IMR-90 (cell line): ENCODE measurements around the gene SSR2. TPM values are rescaled to one million over a fixed set of nuclear protein-coding genes. Genes with fewer than 3 reads are reported as not detected.

ENCODE experiments used
- ATAC-seq: fragments of 200-7000 bp; cut with Tn5 transposase; 2 replicates; pipeline ENCODE4 v1.9.1; 2020; ENCODE audit warnings: low read depth, mild to moderate bottlenecking, moderate library complexity
- BruUV-seq: library from RNA; stranded (reverse); fragments of 400-500 nt; replicated peaks from 2 replicates; lab custom pipeline; 2021; lab: Mats Ljungman, UMichigan
- CTCF ChIA-PET: fragments of 300-600 bp; formaldehyde crosslinking; extraction: SDS; loops from one replicate; lab custom pipeline; 2021; ENCODE audit warnings: antibody characterized with exemption; lab: Yijun Ruan, JAX
- POLR2A ChIA-PET: fragments of 300-600 bp; sonication (Branson Sonifier 250); formaldehyde crosslinking; loops from one replicate; lab custom pipeline; 2022; ENCODE audit warnings: antibody characterized with exemption; ENCODE audit not compliant: unreplicated experiment; lab: Charles Lee
- DNase-seq: peaks from one replicate; pipeline ENCODE4 v3.0.0; 2013
- H2AFZ ChIP-seq: replicated peaks from 2 replicates; pipeline ENCODE3; 2013; ENCODE audit warnings: low read length, mild to moderate bottlenecking; ENCODE audit not compliant: poor library complexity
- H2AK5ac ChIP-seq: 2 replicates; pipeline ENCODE4 v1.6.1; 2013; ENCODE audit warnings: low read depth, low read length, inconsistent platforms
- H2AK9ac ChIP-seq: replicated peaks from 2 replicates; pipeline ENCODE3; 2013; ENCODE audit warnings: mild to moderate bottlenecking, low read depth, low read length, moderate library complexity; ENCODE audit not compliant: poor library complexity
- H2BK120ac ChIP-seq: 2 replicates; pipeline ENCODE4 v1.6.1; 2013; ENCODE audit warnings: low read depth, low read length, inconsistent platforms
- H2BK15ac ChIP-seq: 3 replicates; pipeline ENCODE4 v1.6.1; 2013; ENCODE audit warnings: low read depth, low read length, inconsistent platforms
- H2BK20ac ChIP-seq: 2 replicates; pipeline ENCODE4 v1.6.1; 2013; ENCODE audit warnings: low read depth, mild to moderate bottlenecking, inconsistent platforms, low read length, moderate library complexity
- H2BK5ac ChIP-seq: 2 replicates; pipeline ENCODE4 v1.6.1; 2013; ENCODE audit warnings: mild to moderate bottlenecking, low read depth, low read length, inconsistent platforms; ENCODE audit not compliant: poor library complexity, severe bottlenecking
- H3K14ac ChIP-seq: replicated peaks from 2 replicates; pipeline ENCODE4 v1.6.1; 2013; ENCODE audit warnings: low read depth, low read length, inconsistent platforms
- H3K18ac ChIP-seq: 2 replicates; pipeline ENCODE4 v1.6.1; 2013; ENCODE audit warnings: low read depth, low read length, control low read depth
- H3K23ac ChIP-seq: 2 replicates; pipeline ENCODE4 v1.6.1; 2013; ENCODE audit warnings: low read depth, low read length, inconsistent platforms
- H3K27ac ChIP-seq: 2 replicates; pipeline ENCODE4 v1.5.1; 2013; ENCODE audit warnings: mild to moderate bottlenecking, control low read depth, low read length; ENCODE audit not compliant: insufficient read depth
- H3K27me3 ChIP-seq: 2 replicates; pipeline ENCODE4 v1.6.1; 2013; ENCODE audit warnings: low read length; ENCODE audit not compliant: control insufficient read depth, insufficient read depth
- H3K36me3 ChIP-seq: 2 replicates; pipeline ENCODE4 v1.6.1; 2013; ENCODE audit warnings: low read length, mixed read lengths; ENCODE audit not compliant: control insufficient read depth, insufficient read depth
- H3K4ac ChIP-seq: 2 replicates; pipeline ENCODE4 v1.6.1; 2013; ENCODE audit warnings: low read depth, low read length, inconsistent platforms
- H3K4me1 ChIP-seq: 2 replicates; pipeline ENCODE4 v1.6.1; 2013; ENCODE audit warnings: low read length, mixed read lengths; ENCODE audit not compliant: control insufficient read depth, insufficient read depth
- H3K4me2 ChIP-seq: 2 replicates; pipeline ENCODE4 v1.6.1; 2013; ENCODE audit warnings: low read depth, mild to moderate bottlenecking, control low read depth, low read length, moderate library complexity
- H3K4me3 ChIP-seq: 2 replicates; pipeline ENCODE4 v1.5.1; 2013; ENCODE audit warnings: low read depth, mild to moderate bottlenecking, control low read depth, low read length, moderate library complexity; ENCODE audit not compliant: insufficient read depth
- H3K56ac ChIP-seq: 2 replicates; pipeline ENCODE4 v1.6.1; 2013; ENCODE audit warnings: low read length, inconsistent platforms; ENCODE audit not compliant: insufficient read depth; ENCODE audit errors: extremely low read depth
- H3K79me1 ChIP-seq, 2 experiments: 2 replicates each; pipeline ENCODE4 v1.6.1; 2013; ENCODE audit warnings: low read length in 2 of 2, inconsistent platforms in 1 of 2, low read depth in 1 of 2
- H3K9ac ChIP-seq: 2 replicates; pipeline ENCODE4 v1.6.1; 2013; ENCODE audit warnings: low read depth, low read length, control low read depth
- H3K9me1 ChIP-seq: 2 replicates; pipeline ENCODE4 v1.6.1; 2013; ENCODE audit warnings: low read length, inconsistent platforms; ENCODE audit not compliant: insufficient read depth
- H3K9me3 ChIP-seq: 2 replicates; pipeline ENCODE4 v1.6.1; 2013; ENCODE audit warnings: low read length; ENCODE audit not compliant: control insufficient read depth, insufficient read depth
- H4K20me1 ChIP-seq: 2 replicates; pipeline ENCODE4 v1.6.1; 2013; ENCODE audit warnings: low read length, inconsistent platforms; ENCODE audit not compliant: insufficient read depth
- H4K5ac ChIP-seq: 2 replicates; pipeline ENCODE4 v1.6.1; 2013; ENCODE audit warnings: mild to moderate bottlenecking, low read depth, low read length, control low read depth
- H4K8ac ChIP-seq, 2 experiments: 2 replicates each; pipeline ENCODE4 v1.6.1; 2013; ENCODE audit warnings: low read depth in 2 of 2, low read length in 2 of 2, control low read depth in 1 of 2, inconsistent platforms in 1 of 2
- H4K91ac ChIP-seq: 2 replicates; pipeline ENCODE4 v1.6.1; 2013; ENCODE audit warnings: low read depth, low read length, inconsistent platforms; ENCODE audit not compliant: insufficient read depth
- BHLHE40 ChIP-seq: fragments of 150-350 bp; IDR thresholded peaks from 2 replicates; pipeline ENCODE4 v1.6.1; 2016; ENCODE audit warnings: mild to moderate bottlenecking, low read depth, low read length
- CHD1 ChIP-seq: IDR thresholded peaks from 2 replicates; pipeline ENCODE4 v1.6.1; 2012; ENCODE audit warnings: low read depth, low read length, improper control_type of control experiment
- POLR2A ChIP-seq: IDR thresholded peaks from 2 replicates; pipeline ENCODE4 v1.6.1; 2012; ENCODE audit warnings: mild to moderate bottlenecking, low read depth, low read length
- SMC3 ChIP-seq: fragments of 150-350 bp; IDR thresholded peaks from 2 replicates; pipeline ENCODE4 v1.6.1; 2016; ENCODE audit warnings: low read depth, mild to moderate bottlenecking, antibody characterized with exemption, low read length, moderate library complexity
- WGBS, 2 experiments: methylation state at CpG; one replicate each; pipeline versions ENCODE4 v1.1.5 to v1.1.7; 2013; ENCODE audit warnings: missing lambda C conversion rate in 2 of 2; ENCODE audit not compliant: insufficient read length in 1 of 2; ENCODE audit errors: extremely low coverage in 2 of 2; 5-methylcytosine and 5-hydroxymethylcytosine counted together
- dilution Hi-C: fragments of 300-500 bp; cut with HindIII; formaldehyde crosslinking; loops from one replicate; pipeline ENCODE4 v1.14.3; 2018; ENCODE audit warnings: low sequenced_read_pairs; ENCODE audit not compliant: unreplicated experiment
- in situ Hi-C: fragments of 300-500 bp; cut with MboI; formaldehyde crosslinking; loops from 3 replicates; pipeline ENCODE4 v1.14.3; 2019; ENCODE audit warnings: low sequenced_read_pairs, inconsistent platforms, mixed read lengths
- intact Hi-C: fragments of 100-400 bp; cut with micrococcal nuclease; formaldehyde crosslinking; loops from 2 replicates; pipeline ENCODE4 v1.10.0; 2022
- polyA plus RNA-seq, 3 experiments: library from polyadenylated mRNA; depleted of rRNA; stranded (reverse); fragments of >200 nt; gene quantifications; 2 replicates each; pipeline ENCODE4 v1.2.3, GENCODE V29; 2012; ENCODE audit warnings: low replicate concordance in 1 of 3
- total RNA-seq: library from RNA; depleted of rRNA; stranded (reverse); fragments of >200 nt; gene quantifications from 2 replicates; pipeline ENCODE4 v1.2.3, GENCODE V29; 2012
- TF ChIP-seq, protein P1 (sequence below): fragments of 150-350 bp; IDR thresholded peaks from 2 replicates; pipeline ENCODE4 v1.6.1; 2016; ENCODE audit warnings: low read depth, mild to moderate bottlenecking, low read length, moderate library complexity, borderline replicate concordance

The SSR2 gene
- total and polyA plus RNA-seq, 2 of the 4 experiments (the other 2 are of a cell fraction) = 553 to 1,264 TPM

- Histone ChIP-seq H3K18ac (peak overlapping the region; percentile 49; the same call in 1 of the 2 replicates), H3K27ac (peak overlapping the region; percentile 84; the same call in 1 of the 2 replicates), H3K9ac (no peak overlapping the region), H3K4me2 (no peak overlapping the region), H3K9me1 (peaks cover 26% of the 10 kb centered on the region), H2AK5ac (peak overlapping the region; percentile 95; the same call in 1 of the 2 replicates), H4K8ac (peak overlapping the region; percentile 21 to 90; a peak in 3 of 4 replicates), H2BK5ac (peak overlapping the region; percentile 40), H2BK20ac (peak overlapping the region; percentile 99), H3K36me3 (no peaks in the 10 kb centered on the region), H3K14ac (peak overlapping the region; percentile 91), H3K4me1 (peaks cover 43% of the 10 kb centered on the region), H3K9me3 (no peaks in the 10 kb centered on the region), H3K56ac (peak overlapping the region; percentile 64; the same call in 1 of the 2 replicates), H2BK120ac (peak overlapping the region; percentile 98), H3K79me1 (peaks cover 10 to 50% of the 10 kb centered on the region in 2 experiments; a peak in 3 of 4 replicates), H3K4me3 (no peak overlapping the region), H4K5ac (peak overlapping the region; percentile 51; the same call in 1 of the 2 replicates), H4K20me1 (no peaks in the 10 kb centered on the region; the same call in 1 of the 2 replicates), H3K27me3 (no peaks in the 10 kb centered on the region), H4K91ac (peak overlapping the region; percentile 94), H2AFZ (no peak overlapping the region), H2AK9ac (peak overlapping the region; percentile 55), H3K23ac (peak overlapping the region; percentile 93; the same call in 1 of the 2 replicates), H3K4ac (peak overlapping the region; percentile 94), H2BK15ac (peak overlapping the region; percentile 78; the same call in 2 of the 3 replicates)
- WGBS, 2 experiments = 80% methylated on average over 2 of the region's 7 CpGs; no CpG with 5 or more reads in 1 of the 2 experiments
- no peak for ATAC-seq
- no peak for DNase-seq
- ChIA-PET POLR2A (no interaction called here), CTCF (interaction anchor here (0.5 kb wide), 1 partner anchor 16 kb away, joined by 4 read pairs; no protein-coding TSS in a partner anchor)
- TF ChIP-seq POLR2A (no peak), CHD1 (no peak), SMC3 (no peak), BHLHE40 (no peak)
- TF ChIP-seq, protein P1, sequence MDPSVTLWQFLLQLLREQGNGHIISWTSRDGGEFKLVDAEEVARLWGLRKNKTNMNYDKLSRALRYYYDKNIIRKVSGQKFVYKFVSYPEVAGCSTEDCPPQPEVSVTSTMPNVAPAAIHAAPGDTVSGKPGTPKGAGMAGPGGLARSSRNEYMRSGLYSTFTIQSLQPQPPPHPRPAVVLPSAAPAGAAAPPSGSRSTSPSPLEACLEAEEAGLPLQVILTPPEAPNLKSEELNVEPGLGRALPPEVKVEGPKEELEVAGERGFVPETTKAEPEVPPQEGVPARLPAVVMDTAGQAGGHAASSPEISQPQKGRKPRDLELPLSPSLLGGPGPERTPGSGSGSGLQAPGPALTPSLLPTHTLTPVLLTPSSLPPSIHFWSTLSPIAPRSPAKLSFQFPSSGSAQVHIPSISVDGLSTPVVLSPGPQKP = no peak
- in situ Hi-C loops = no loop called here
- dilution Hi-C loops = no loop called here
- no TSS peak for BruUV-seq
- intact Hi-C loops = no loop called here
These were observed 36.4 kb downstream of the SSR2 start for GRCh38 chr1:155984341-155984740.
